Measurements from ENCODE around the gene TCAIM.

- TF ChIP-seq, protein P1, sequence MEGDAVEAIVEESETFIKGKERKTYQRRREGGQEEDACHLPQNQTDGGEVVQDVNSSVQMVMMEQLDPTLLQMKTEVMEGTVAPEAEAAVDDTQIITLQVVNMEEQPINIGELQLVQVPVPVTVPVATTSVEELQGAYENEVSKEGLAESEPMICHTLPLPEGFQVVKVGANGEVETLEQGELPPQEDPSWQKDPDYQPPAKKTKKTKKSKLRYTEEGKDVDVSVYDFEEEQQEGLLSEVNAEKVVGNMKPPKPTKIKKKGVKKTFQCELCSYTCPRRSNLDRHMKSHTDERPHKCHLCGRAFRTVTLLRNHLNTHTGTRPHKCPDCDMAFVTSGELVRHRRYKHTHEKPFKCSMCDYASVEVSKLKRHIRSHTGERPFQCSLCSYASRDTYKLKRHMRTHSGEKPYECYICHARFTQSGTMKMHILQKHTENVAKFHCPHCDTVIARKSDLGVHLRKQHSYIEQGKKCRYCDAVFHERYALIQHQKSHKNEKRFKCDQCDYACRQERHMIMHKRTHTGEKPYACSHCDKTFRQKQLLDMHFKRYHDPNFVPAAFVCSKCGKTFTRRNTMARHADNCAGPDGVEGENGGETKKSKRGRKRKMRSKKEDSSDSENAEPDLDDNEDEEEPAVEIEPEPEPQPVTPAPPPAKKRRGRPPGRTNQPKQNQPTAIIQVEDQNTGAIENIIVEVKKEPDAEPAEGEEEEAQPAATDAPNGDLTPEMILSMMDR (IDR thresholded peaks at IDR 0.05) = no peak
- no peak for TF ChIP-seq ZFX (IDR thresholded peaks at IDR 0.05; ENCODE audit: borderline replicate concordance)
Observed at GRCh38 chr3:44363591-44363990, 25.0 kb downstream of the TCAIM start.
